ENCODE measurements around the gene LRRC7. TPM values are rescaled to one million over a fixed set of nuclear protein-coding genes. Genes with fewer than 3 reads are reported as not detected.

Gene LRRC7
- total RNA-seq, 2 experiments from 2014 or later: not detected

GRCh38 chr1:69662321-69662720 is 94.6 kb downstream of the LRRC7 start:
- H3K27me3 Mint-ChIP-seq: no peaks in the 10 kb centered on the region
- peaks cover 13% of the 10 kb centered on the region for H3K9me3 Mint-ChIP-seq (ENCODE audit: low read depth)
- no peaks in the 10 kb centered on the region for H3K36me3 Mint-ChIP-seq (ENCODE audit: low read depth)
- POLR2A ChIA-PET: no interaction called here
- H3K4me3 Mint-ChIP-seq: no peak overlapping the region
- no peak for ATAC-seq
- intact Hi-C loops (cut with DNase I, micrococcal nuclease): no loop called here
- no peak overlapping the region for H3K27ac Mint-ChIP-seq
- H3K4me1 Mint-ChIP-seq: peaks cover 2% of the 10 kb centered on the region
- no peak for DNase-seq
- CTCF ChIA-PET: interaction anchor here (0.9 kb wide), 1 partner anchor 293 kb away, joined by 3 read pairs; no protein-coding TSS in a partner anchor

GRCh38 chr1:69671363-69672010 is 103.8 kb downstream of the LRRC7 start:
- Mint-ChIP-seq H3K4me1 (no peaks in the 10 kb centered on the region), H3K9me3 (ENCODE audit: low read depth) (peaks cover 7% of the 10 kb centered on the region), H3K27me3 (no peaks in the 10 kb centered on the region), H3K36me3 (ENCODE audit: low read depth) (no peaks in the 10 kb centered on the region), H3K4me3 (no peak overlapping the region), H3K27ac (no peak overlapping the region)
- intact Hi-C loops (cut with DNase I, micrococcal nuclease): no loop called here
- ATAC-seq (no peak), DNase-seq (no peak)
- CTCF ChIA-PET: no interaction called here
- POLR2A ChIA-PET: no interaction called here

GRCh38 chr1:69673321-69673720 is 105.6 kb downstream of the LRRC7 start:
- Mint-ChIP-seq H3K4me1 (no peaks in the 10 kb centered on the region), H3K9me3 (ENCODE audit: low read depth) (peaks cover 4% of the 10 kb centered on the region), H3K36me3 (ENCODE audit: low read depth) (no peaks in the 10 kb centered on the region), H3K4me3 (no peak overlapping the region), H3K27me3 (no peaks in the 10 kb centered on the region), H3K27ac (no peak overlapping the region)
- DNase-seq (no peak), ATAC-seq (no peak)
- CTCF ChIA-PET: no interaction called here
- POLR2A ChIA-PET: no interaction called here
- intact Hi-C loops (cut with DNase I, micrococcal nuclease): no loop called here

GRCh38 chr1:69679965-69680364 is 112.2 kb downstream of the LRRC7 start:
- ATAC-seq (no peak), DNase-seq (no peak)
- ChIA-PET POLR2A (no interaction called here), CTCF (no interaction called here)
- intact Hi-C loops (cut with DNase I, micrococcal nuclease): no loop called here
- Mint-ChIP-seq H3K36me3 (ENCODE audit: low read depth) (no peaks in the 10 kb centered on the region), H3K4me1 (no peaks in the 10 kb centered on the region), H3K27ac (no peak overlapping the region), H3K4me3 (no peak overlapping the region), H3K27me3 (no peaks in the 10 kb centered on the region), H3K9me3 (ENCODE audit: low read depth) (peaks cover 3% of the 10 kb centered on the region)

- Mint-ChIP-seq H3K36me3 (ENCODE audit: low read depth) (no peaks in the 10 kb centered on the region), H3K4me3 (no peak overlapping the region), H3K27ac (no peak overlapping the region), H3K27me3 (no peaks in the 10 kb centered on the region), H3K4me1 (no peaks in the 10 kb centered on the region), H3K9me3 (ENCODE audit: low read depth) (peaks cover 3% of the 10 kb centered on the region)
- intact Hi-C loops (cut with DNase I, micrococcal nuclease): no loop called here
- ChIA-PET CTCF (no interaction called here), POLR2A (no interaction called here)
- no peak for DNase-seq
- no peak for ATAC-seq
Measured at GRCh38 chr1:69686367-69686984, 118.8 kb downstream of the LRRC7 start.

- H3K4me3 Mint-ChIP-seq: no peak overlapping the region
- DNase-seq (no peak), ATAC-seq (no peak)
- peaks cover 4% of the 10 kb centered on the region for H3K9me3 Mint-ChIP-seq (ENCODE audit: low read depth)
- ChIA-PET CTCF (interaction anchor here (0.8 kb wide), 1 partner anchor 371 kb away, joined by 3 read pairs; no protein-coding TSS in a partner anchor), POLR2A (no interaction called here)
- H3K27me3 Mint-ChIP-seq: no peaks in the 10 kb centered on the region
- no peaks in the 10 kb centered on the region for H3K4me1 Mint-ChIP-seq
- no peaks in the 10 kb centered on the region for H3K36me3 Mint-ChIP-seq (ENCODE audit: low read depth)
- intact Hi-C loops (cut with DNase I, micrococcal nuclease): no loop called here
- H3K27ac Mint-ChIP-seq: no peak overlapping the region
Measured at GRCh38 chr1:69688193-69688592, 120.5 kb downstream of the LRRC7 start.

- Mint-ChIP-seq H3K27ac (no peak overlapping the region), H3K27me3 (no peaks in the 10 kb centered on the region), H3K9me3 (ENCODE audit: low read depth) (peaks cover 5% of the 10 kb centered on the region), H3K4me3 (no peak overlapping the region), H3K36me3 (ENCODE audit: low read depth) (no peaks in the 10 kb centered on the region), H3K4me1 (no peaks in the 10 kb centered on the region)
- ChIA-PET POLR2A (no interaction called here), CTCF (no interaction called here)
- ATAC-seq (no peak), DNase-seq (no peak)
- intact Hi-C loops (cut with DNase I, micrococcal nuclease): no loop called here
Measured at GRCh38 chr1:69691179-69691578, 123.5 kb downstream of the LRRC7 start.

GRCh38 chr1:69693921-69694675 is 126.4 kb downstream of the LRRC7 start:
- ChIA-PET CTCF (no interaction called here), POLR2A (no interaction called here)
- peaks cover 16% of the 10 kb centered on the region for H3K9me3 Mint-ChIP-seq (ENCODE audit: low read depth)
- H3K4me1 Mint-ChIP-seq: no peaks in the 10 kb centered on the region
- H3K36me3 Mint-ChIP-seq (ENCODE audit: low read depth): no peaks in the 10 kb centered on the region
- DNase-seq (no peak), ATAC-seq (no peak)
- H3K4me3 Mint-ChIP-seq: no peak overlapping the region
- H3K27me3 Mint-ChIP-seq: no peaks in the 10 kb centered on the region
- H3K27ac Mint-ChIP-seq: no peak overlapping the region
- intact Hi-C loops (cut with DNase I, micrococcal nuclease): no loop called here

GRCh38 chr1:69697340-69697739 is 129.6 kb downstream of the LRRC7 start:
- ChIA-PET POLR2A (no interaction called here), CTCF (interaction anchor here (0.7 kb wide), 1 partner anchor 1491 kb away, joined by 3 read pairs; no protein-coding TSS in a partner anchor)
- no peak for DNase-seq
- no peaks in the 10 kb centered on the region for H3K4me1 Mint-ChIP-seq
- no peaks in the 10 kb centered on the region for H3K27me3 Mint-ChIP-seq
- no peak overlapping the region for H3K27ac Mint-ChIP-seq
- peaks cover 16% of the 10 kb centered on the region for H3K9me3 Mint-ChIP-seq (ENCODE audit: low read depth)
- H3K4me3 Mint-ChIP-seq: no peak overlapping the region
- ATAC-seq: no peak
- intact Hi-C loops (cut with DNase I, micrococcal nuclease): no loop called here
- no peaks in the 10 kb centered on the region for H3K36me3 Mint-ChIP-seq (ENCODE audit: low read depth)

GRCh38 chr1:69700770-69701169 is 133.0 kb downstream of the LRRC7 start:
- intact Hi-C loops (cut with DNase I, micrococcal nuclease): no loop called here
- H3K27ac Mint-ChIP-seq: no peak overlapping the region

GRCh38 chr1:69702085-69702484 is 134.4 kb downstream of the LRRC7 start:
- CTCF ChIA-PET: no interaction called here
- H3K36me3 Mint-ChIP-seq (ENCODE audit: low read depth): no peaks in the 10 kb centered on the region
- no peak overlapping the region for H3K4me3 Mint-ChIP-seq
- ATAC-seq: no peak
- intact Hi-C loops (cut with DNase I, micrococcal nuclease): no loop called here
- no peaks in the 10 kb centered on the region for H3K27me3 Mint-ChIP-seq
- DNase-seq: no peak
- no peaks in the 10 kb centered on the region for H3K4me1 Mint-ChIP-seq
- peaks cover 7% of the 10 kb centered on the region for H3K9me3 Mint-ChIP-seq (ENCODE audit: low read depth)
- POLR2A ChIA-PET: no interaction called here
- no peak overlapping the region for H3K27ac Mint-ChIP-seq

More at GRCh38 chr1:69700770-69701169, 133.0 kb downstream of the LRRC7 start:
- DNase-seq (no peak), ATAC-seq (no peak)
- Mint-ChIP-seq H3K36me3 (ENCODE audit: low read depth) (no peaks in the 10 kb centered on the region), H3K9me3 (ENCODE audit: low read depth) (peaks cover 11% of the 10 kb centered on the region), H3K27me3 (no peaks in the 10 kb centered on the region), H3K4me1 (no peaks in the 10 kb centered on the region), H3K4me3 (no peak overlapping the region)
- ChIA-PET POLR2A (no interaction called here), CTCF (no interaction called here)

- Mint-ChIP-seq H3K9me3 (ENCODE audit: low read depth) (no peaks in the 10 kb centered on the region), H3K36me3 (ENCODE audit: low read depth) (no peaks in the 10 kb centered on the region), H3K27me3 (no peaks in the 10 kb centered on the region), H3K4me1 (no peaks in the 10 kb centered on the region), H3K4me3 (no peak overlapping the region), H3K27ac (no peak overlapping the region)
- no peak for DNase-seq
- ChIA-PET POLR2A (no interaction called here), CTCF (no interaction called here)
- no peak for ATAC-seq
- intact Hi-C loops (cut with DNase I, micrococcal nuclease): no loop called here
Measured at GRCh38 chr1:69706473-69706872, 138.8 kb downstream of the LRRC7 start.

All from activated CD4-positive, alpha-beta T cell treated with anti-CD3 and anti-CD28 coated beads for 36 hours (primary cell).